ENCODE measurements around the gene MKKS. TPM values are rescaled to one million over a fixed set of nuclear protein-coding genes. Genes with fewer than 3 reads are reported as not detected.
A peak's percentile ranks its signal among the peaks of the same experiment; 100 is the strongest.

Gene MKKS
- 10.6 TPM for polyA plus RNA-seq (2013, experiment 1 of 2; ENCODE audit: insufficient read length)
- 11.1 TPM for polyA plus RNA-seq (2013, experiment 2 of 2; ENCODE audit: insufficient read length)

DNA sequence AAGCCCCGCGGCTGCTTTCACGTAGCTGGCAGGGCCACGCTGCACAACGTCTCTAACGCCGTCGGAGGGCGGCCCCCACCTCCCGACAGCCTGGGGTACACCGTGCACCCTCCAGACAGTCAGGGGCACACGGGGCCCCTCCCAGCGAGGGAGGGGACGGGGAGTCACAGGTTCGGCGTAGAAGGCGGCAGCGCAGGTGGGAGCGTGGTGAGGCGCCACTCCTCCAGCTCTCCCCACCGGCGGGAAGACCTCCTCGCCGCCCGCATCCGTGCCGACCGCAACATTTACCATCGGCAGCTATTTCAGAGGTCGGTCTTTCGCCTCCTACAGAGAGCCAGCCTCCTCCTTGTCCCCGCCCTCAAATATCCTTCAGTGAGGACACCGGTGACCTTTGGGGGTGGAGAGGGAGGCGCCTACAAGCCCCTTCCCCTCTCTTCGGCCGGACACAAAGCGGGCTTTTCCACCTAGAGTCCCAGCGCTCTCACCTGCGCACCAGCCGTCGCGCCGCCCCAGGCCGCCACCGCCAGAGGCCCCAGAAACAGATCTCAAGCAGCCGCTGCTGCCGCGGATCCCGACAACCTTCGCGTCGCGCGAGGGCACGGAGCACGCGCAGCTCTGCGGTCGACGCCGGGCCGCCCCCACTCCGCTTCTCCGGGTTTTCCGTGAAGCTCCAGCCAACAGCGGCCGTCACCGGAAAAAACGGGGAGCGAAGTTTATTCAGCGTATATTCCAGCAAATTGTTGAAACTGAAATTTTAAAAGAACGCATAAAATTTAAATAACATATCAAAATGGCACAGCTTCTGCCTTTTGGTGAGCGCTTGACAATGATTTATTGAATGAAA is at the start of gene MKKS:
Gene MKKS (minus strand): TSS at position 600 of the 844 bp plus-strand sequence. CDS start 20,708 bp downstream, outside the sequence.
- peak; percentile 93 for DNase-seq

DNA sequence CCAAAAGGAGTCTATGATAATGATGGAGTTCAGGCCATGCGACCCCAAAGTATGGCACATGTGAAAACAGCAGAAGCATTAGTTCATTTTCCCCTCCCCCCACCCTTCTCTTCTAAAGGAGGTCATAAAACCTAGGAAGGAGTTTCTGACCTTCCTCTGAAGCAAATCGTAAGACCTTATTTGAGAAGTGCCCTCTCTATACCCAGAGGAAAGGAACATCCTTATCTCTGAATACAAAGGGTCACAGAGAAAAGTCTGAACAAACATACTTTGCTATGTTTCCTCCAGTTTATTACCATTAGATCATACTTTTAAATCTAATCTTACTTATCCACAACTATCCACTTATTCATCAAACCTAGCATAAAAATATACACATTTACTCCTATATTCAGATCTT is 49.7 kb upstream of the MKKS start:
- DNase-seq, result no peak

GRCh38 chr20:10481676-10482075 is 47.7 kb upstream of the MKKS start:
- DNase-seq, result no peak

DNA sequence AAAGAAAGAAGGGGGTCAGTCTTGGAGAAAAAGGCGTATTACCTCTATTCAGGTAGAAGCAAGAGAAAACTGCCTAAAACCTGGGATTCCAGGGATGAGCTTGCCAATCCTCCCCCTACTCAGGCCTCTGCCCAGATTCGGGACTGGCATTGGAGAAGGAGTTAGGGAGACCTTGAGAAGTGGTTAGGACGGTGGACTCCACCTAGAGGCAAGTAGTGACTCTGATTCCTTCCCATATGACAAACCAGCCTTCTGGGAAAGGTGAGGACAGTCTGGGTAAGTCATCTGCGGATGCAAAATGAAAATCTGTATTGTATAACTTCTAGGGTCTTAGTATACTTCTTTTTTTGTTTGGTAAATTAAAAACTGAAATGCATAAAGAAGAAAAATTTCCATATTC is 44.9 kb upstream of the MKKS start:
- DNase-seq, result no peak

DNA sequence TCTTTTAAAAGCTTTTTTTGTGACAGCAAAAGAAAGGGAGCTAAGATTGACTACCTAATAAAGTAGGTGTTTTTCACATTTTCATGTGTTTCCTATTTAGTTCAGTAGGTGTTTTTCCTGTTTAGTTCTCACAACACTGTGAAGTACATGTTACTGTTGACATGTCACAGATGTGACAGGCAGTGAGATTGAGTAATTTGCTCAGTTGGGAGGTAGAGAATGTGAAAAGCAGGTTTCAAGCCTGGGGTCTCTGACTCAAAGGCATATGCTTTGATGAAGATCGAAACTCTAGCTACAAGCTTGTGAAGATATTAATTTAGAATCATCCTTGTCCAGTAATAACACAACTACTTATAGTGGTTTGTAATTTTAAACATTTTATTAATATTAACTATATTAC is 44.2 kb upstream of the MKKS start:
- no peak for DNase-seq

GRCh38 chr20:10476319-10476724 is 42.3 kb upstream of the MKKS start:
- peak; percentile 25 for DNase-seq

GRCh38 chr20:10475225-10475624 is 41.2 kb upstream of the MKKS start:
- DNase-seq, result no peak

- no peak for DNase-seq
Observed at GRCh38 chr20:10474606-10475184, 40.7 kb upstream of the MKKS start.

- no peak for DNase-seq
Observed at GRCh38 chr20:10472871-10473270, 38.8 kb upstream of the MKKS start.

- DNase-seq, result no peak
Observed at GRCh38 chr20:10470276-10470675, 36.3 kb upstream of the MKKS start.

DNA sequence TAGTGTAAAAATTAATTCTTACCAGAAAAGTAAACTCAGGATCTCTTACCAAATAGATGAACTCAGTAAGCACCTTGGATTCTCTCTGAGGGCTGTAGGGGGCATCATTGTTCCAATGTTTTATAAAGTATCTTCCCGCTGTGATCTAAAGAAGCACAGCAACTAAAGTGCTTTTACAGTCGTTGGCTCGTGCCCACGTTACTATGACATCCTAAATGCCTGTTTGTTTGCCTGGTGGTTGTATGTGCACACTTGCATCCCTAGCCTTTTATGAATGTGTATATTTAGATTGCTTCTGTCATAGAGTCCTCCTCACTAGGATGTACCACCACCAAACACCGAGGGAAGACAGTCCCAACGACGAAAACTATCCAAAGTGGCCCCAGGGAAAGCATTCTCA is 35.6 kb upstream of the MKKS start:
- DNase-seq, result peak; percentile 79

DNA sequence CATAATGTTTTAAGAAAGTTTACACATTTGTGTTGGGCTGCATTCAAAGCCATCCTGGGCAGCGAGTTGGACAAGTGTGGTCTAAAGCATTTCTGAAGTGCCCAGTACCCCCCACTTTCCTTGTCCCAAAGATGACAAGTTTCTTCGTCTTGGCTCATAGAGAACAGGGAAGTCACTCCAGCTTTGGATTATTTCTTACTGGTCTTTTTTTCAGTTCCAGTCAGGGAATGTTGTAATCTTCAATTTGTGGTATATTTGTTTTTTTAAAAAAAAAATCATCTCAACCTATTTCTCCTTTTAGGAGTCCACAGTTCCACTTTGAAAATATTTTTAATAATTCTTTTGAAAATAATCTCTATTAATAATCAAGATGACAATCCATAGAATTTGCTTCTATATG is 35.0 kb upstream of the MKKS start:
- DNase-seq, result no peak

- no peak for DNase-seq
Observed at GRCh38 chr20:10468340-10468845, 34.4 kb upstream of the MKKS start.

DNA sequence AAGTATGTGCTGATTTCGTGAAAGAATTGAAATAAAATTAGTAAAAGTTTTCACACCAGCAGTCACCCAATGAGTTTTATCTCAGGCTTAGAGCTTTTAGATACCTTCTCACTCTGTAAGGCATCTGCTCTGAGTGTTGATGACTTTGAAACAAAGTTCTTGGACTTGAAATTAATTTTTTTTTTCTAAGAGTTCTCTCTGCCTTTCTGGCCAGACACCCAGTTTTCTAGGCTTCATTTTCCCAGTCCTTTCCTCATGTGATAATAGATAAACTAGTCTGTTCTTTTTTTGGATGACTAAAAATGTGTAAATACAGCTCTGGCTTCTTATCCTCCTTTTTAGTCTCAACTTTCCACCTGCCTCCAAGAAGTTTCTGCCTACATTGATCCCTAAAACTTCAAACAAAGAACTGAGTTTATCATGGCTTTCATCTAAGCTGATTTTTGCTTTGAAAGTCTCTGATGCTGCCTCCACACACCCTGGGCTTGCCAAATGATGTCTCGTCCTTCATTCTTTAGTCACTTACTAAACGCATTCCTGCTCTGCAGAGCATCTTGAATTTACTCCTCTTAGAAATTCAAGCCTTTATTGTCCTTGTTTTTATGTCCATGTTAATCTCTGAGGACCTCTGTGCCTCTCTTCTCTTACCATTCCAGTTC is 33.8 kb upstream of the MKKS start:
- no peak for DNase-seq

- DNase-seq, result no peak
Observed at GRCh38 chr20:10466855-10467254, 32.8 kb upstream of the MKKS start.

- DNase-seq, result peak; percentile 72
Observed at GRCh38 chr20:10466325-10466724, 32.3 kb upstream of the MKKS start.

DNA sequence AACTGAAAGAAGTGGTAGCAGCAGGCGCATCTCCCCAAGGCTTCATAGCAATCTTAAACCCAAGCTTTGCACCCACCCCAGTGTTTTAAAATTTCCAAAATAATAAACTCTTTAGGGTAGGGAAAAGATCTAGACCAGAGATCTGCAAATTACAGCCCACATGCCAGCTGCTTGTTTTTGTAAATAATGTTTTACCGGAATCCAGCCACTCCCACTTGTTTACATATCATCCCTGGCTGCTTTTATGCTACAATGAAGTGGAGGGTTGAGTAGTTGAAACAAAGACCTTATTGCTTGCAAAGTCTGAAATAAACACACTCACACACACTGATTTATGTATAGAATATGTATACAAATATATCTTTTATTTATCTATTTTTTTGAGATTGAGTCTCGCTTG is 31.1 kb upstream of the MKKS start:
- DNase-seq, result no peak

DNA sequence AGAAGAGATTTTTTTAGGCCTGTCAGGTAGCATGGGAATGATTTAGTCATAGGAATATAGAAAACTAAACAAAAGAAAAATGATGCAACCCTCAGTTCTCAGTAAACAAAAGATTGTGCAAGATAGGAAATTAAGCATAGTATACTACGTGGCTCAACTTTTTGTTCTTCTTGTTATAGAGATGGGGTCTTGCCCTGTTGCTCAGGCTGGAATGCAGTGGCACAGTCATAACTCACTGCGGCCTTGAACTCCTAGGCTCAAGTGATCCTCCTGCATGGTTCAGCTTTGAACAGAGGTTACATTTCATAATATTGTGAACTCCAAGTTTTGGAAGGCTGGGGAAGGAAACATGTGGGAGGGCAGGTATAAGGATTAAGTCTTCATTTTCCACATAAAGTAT is 29.6 kb upstream of the MKKS start:
- no peak for DNase-seq

DNA sequence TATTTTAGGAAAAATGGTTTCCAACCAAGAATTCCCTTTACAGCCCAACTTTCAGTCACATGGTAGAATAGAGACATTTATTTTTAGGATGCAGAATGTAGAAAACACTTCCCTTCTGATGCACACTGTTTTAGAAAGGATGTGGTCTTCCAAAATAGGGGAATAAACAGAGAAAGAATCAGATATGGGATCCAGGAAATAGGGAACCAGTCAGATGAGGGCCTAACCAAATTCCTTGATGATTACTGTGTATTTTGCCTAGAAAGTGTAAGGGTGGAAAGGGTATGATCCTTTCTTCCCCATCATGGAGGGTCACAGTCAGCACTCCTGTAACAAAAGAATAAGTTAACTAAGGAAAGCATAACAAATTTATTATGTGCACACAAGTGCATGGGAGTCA is 28.5 kb upstream of the MKKS start:
- no peak for DNase-seq

DNA sequence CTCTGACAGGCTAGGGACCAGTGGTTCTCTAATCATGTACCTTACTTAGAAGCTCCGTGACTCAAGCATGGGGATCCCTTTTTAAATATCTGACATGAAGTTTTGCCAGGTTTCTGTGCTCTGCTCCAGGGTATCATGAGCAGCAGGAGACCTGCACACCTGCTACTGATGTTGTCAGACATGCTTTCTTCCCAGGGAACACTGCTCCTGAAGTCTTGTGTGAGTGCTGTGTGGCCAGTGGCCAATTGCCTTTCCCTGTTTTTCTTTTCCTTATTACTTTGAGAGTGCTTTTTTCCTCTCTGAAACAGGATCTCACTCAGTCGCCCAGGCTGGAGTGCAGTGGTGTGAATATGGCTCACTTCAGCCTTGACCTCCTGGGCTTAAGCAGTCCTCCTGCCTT is 27.5 kb upstream of the MKKS start:
- DNase-seq, result no peak

GRCh38 chr20:10454151-10454750 is 20.2 kb upstream of the MKKS start:
- DNase-seq, result no peak

- DNase-seq, result no peak
Observed at GRCh38 chr20:10453241-10453640, 19.2 kb upstream of the MKKS start.

GRCh38 chr20:10449270-10449669 is 15.2 kb upstream of the MKKS start:
- no peak for DNase-seq
